SK-N-SH treated with all-trans-retinoic acid at 6 μM for 48 hours (cell line): ENCODE results near the gene ATL1.

Experiments
- SNAI2 ChIP-seq: fragments of 250-450 bp; sonication (Bioruptor Pico); IDR thresholded peaks from 2 replicates; pipeline ENCODE4 v1.5.0; 2020; ENCODE audit warnings: mild to moderate bottlenecking, moderate library complexity
- ZFP30 ChIP-seq: fragments of 450-650 bp; formaldehyde crosslinking; IDR thresholded peaks from 2 replicates; pipeline ENCODE4 v1.5.0; 2022; ENCODE audit warnings: mild to moderate bottlenecking, moderate library complexity
- ZNF70 ChIP-seq: fragments of 450-650 bp; formaldehyde crosslinking; IDR thresholded peaks from 2 replicates; pipeline ENCODE4 v1.5.0; 2020; ENCODE audit warnings: mild to moderate bottlenecking, moderate library complexity
- TF ChIP-seq, protein P1 (sequence below): fragments of 250-450 bp; sonication (Bioruptor Pico); IDR thresholded peaks from 2 replicates; pipeline ENCODE4 v1.8.0; 2021; ENCODE audit warnings: low read depth, mild to moderate bottlenecking, moderate library complexity, borderline replicate concordance
- TF ChIP-seq, protein P2 (sequence below): fragments of 250-450 bp; sonication (Bioruptor Pico); IDR thresholded peaks from 2 replicates; pipeline ENCODE4 v1.8.0; 2020; ENCODE audit warnings: mild to moderate bottlenecking, moderate library complexity, borderline replicate concordance

GRCh38 chr14:50633954-50634353 is 74.0 kb downstream of the ATL1 start:
- TF ChIP-seq ZFP30 (CRISPR knock-in tag), result no peak
- no peak for TF ChIP-seq ZNF70 (CRISPR knock-in tag)
- TF ChIP-seq, protein P1, sequence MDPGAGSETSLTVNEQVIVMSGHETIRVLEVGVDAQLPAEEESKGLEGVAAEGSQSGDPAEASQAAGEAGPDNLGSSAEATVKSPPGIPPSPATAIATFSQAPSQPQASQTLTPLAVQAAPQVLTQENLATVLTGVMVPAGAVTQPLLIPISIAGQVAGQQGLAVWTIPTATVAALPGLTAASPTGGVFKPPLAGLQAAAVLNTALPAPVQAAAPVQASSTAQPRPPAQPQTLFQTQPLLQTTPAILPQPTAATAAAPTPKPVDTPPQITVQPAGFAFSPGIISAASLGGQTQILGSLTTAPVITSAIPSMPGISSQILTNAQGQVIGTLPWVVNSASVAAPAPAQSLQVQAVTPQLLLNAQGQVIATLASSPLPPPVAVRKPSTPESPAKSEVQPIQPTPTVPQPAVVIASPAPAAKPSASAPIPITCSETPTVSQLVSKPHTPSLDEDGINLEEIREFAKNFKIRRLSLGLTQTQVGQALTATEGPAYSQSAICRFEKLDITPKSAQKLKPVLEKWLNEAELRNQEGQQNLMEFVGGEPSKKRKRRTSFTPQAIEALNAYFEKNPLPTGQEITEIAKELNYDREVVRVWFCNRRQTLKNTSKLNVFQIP, result no peak
- TF ChIP-seq SNAI2 (CRISPR knock-in tag), result no peak
- TF ChIP-seq, protein P2, sequence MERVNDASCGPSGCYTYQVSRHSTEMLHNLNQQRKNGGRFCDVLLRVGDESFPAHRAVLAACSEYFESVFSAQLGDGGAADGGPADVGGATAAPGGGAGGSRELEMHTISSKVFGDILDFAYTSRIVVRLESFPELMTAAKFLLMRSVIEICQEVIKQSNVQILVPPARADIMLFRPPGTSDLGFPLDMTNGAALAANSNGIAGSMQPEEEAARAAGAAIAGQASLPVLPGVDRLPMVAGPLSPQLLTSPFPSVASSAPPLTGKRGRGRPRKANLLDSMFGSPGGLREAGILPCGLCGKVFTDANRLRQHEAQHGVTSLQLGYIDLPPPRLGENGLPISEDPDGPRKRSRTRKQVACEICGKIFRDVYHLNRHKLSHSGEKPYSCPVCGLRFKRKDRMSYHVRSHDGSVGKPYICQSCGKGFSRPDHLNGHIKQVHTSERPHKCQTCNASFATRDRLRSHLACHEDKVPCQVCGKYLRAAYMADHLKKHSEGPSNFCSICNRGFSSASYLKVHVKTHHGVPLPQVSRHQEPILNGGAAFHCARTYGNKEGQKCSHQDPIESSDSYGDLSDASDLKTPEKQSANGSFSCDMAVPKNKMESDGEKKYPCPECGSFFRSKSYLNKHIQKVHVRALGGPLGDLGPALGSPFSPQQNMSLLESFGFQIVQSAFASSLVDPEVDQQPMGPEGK (CRISPR knock-in tag), result no peak
